ENCODE data around the gene MALT1. TPM values are rescaled to one million over a fixed set of nuclear protein-coding genes. Genes with fewer than 3 reads are reported as not detected.

MALT1 gene
- total and polyA plus RNA-seq, 2 experiments from 2014 or later, result 5.2 to 18.8 TPM

- no peak for ATAC-seq
- Histone ChIP-seq H4K20me1 (replicated peaks; ENCODE audit: insufficient read depth) (no peaks in the 10 kb centered on the region), H3F3A (replicated peaks; ENCODE audit: low read depth) (no peaks in the 10 kb centered on the region), H3K36me3 (ENCODE audit: insufficient read depth) (no peaks in the 10 kb centered on the region), H3K9me2 (ENCODE audit: insufficient read depth) (no peaks in the 10 kb centered on the region), H3K79me2 (replicated peaks; ENCODE audit: insufficient read depth) (no peaks in the 10 kb centered on the region), H3K27me3 (ENCODE audit: insufficient read depth) (no peaks in the 10 kb centered on the region), H3K4me3 (no peak overlapping the region), H2AFZ (no peak overlapping the region), H3K4me1 (ENCODE audit: insufficient read depth) (no peaks in the 10 kb centered on the region), H3K27ac (ENCODE audit: low read depth) (no peak overlapping the region), H3K4me2 (no peak overlapping the region)
- Mint-ChIP-seq H3K4me1 (no peaks in the 10 kb centered on the region), H3K36me3 (ENCODE audit: low read depth) (no peaks in the 10 kb centered on the region), H3K9me3 (no peaks in the 10 kb centered on the region), H3K27me3 (ENCODE audit: insufficient read depth, low read depth, poor library complexity) (no peaks in the 10 kb centered on the region), H3K4me3 (no peak overlapping the region), H3K27ac (no peak overlapping the region)
- no peak for DNase-seq (ENCODE audit: low spot score)
- TF ChIP-seq, protein P1, sequence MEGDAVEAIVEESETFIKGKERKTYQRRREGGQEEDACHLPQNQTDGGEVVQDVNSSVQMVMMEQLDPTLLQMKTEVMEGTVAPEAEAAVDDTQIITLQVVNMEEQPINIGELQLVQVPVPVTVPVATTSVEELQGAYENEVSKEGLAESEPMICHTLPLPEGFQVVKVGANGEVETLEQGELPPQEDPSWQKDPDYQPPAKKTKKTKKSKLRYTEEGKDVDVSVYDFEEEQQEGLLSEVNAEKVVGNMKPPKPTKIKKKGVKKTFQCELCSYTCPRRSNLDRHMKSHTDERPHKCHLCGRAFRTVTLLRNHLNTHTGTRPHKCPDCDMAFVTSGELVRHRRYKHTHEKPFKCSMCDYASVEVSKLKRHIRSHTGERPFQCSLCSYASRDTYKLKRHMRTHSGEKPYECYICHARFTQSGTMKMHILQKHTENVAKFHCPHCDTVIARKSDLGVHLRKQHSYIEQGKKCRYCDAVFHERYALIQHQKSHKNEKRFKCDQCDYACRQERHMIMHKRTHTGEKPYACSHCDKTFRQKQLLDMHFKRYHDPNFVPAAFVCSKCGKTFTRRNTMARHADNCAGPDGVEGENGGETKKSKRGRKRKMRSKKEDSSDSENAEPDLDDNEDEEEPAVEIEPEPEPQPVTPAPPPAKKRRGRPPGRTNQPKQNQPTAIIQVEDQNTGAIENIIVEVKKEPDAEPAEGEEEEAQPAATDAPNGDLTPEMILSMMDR (conservative IDR thresholded peaks at IDR 0.05; ENCODE audit: low read depth in 2 of 2), result no peak
- TF ChIP-seq, protein P2, sequence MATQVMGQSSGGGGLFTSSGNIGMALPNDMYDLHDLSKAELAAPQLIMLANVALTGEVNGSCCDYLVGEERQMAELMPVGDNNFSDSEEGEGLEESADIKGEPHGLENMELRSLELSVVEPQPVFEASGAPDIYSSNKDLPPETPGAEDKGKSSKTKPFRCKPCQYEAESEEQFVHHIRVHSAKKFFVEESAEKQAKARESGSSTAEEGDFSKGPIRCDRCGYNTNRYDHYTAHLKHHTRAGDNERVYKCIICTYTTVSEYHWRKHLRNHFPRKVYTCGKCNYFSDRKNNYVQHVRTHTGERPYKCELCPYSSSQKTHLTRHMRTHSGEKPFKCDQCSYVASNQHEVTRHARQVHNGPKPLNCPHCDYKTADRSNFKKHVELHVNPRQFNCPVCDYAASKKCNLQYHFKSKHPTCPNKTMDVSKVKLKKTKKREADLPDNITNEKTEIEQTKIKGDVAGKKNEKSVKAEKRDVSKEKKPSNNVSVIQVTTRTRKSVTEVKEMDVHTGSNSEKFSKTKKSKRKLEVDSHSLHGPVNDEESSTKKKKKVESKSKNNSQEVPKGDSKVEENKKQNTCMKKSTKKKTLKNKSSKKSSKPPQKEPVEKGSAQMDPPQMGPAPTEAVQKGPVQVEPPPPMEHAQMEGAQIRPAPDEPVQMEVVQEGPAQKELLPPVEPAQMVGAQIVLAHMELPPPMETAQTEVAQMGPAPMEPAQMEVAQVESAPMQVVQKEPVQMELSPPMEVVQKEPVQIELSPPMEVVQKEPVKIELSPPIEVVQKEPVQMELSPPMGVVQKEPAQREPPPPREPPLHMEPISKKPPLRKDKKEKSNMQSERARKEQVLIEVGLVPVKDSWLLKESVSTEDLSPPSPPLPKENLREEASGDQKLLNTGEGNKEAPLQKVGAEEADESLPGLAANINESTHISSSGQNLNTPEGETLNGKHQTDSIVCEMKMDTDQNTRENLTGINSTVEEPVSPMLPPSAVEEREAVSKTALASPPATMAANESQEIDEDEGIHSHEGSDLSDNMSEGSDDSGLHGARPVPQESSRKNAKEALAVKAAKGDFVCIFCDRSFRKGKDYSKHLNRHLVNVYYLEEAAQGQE (IDR thresholded peaks at IDR 0.05; ENCODE audit: unreplicated experiment), result no peak
- TF ChIP-seq, protein P3, sequence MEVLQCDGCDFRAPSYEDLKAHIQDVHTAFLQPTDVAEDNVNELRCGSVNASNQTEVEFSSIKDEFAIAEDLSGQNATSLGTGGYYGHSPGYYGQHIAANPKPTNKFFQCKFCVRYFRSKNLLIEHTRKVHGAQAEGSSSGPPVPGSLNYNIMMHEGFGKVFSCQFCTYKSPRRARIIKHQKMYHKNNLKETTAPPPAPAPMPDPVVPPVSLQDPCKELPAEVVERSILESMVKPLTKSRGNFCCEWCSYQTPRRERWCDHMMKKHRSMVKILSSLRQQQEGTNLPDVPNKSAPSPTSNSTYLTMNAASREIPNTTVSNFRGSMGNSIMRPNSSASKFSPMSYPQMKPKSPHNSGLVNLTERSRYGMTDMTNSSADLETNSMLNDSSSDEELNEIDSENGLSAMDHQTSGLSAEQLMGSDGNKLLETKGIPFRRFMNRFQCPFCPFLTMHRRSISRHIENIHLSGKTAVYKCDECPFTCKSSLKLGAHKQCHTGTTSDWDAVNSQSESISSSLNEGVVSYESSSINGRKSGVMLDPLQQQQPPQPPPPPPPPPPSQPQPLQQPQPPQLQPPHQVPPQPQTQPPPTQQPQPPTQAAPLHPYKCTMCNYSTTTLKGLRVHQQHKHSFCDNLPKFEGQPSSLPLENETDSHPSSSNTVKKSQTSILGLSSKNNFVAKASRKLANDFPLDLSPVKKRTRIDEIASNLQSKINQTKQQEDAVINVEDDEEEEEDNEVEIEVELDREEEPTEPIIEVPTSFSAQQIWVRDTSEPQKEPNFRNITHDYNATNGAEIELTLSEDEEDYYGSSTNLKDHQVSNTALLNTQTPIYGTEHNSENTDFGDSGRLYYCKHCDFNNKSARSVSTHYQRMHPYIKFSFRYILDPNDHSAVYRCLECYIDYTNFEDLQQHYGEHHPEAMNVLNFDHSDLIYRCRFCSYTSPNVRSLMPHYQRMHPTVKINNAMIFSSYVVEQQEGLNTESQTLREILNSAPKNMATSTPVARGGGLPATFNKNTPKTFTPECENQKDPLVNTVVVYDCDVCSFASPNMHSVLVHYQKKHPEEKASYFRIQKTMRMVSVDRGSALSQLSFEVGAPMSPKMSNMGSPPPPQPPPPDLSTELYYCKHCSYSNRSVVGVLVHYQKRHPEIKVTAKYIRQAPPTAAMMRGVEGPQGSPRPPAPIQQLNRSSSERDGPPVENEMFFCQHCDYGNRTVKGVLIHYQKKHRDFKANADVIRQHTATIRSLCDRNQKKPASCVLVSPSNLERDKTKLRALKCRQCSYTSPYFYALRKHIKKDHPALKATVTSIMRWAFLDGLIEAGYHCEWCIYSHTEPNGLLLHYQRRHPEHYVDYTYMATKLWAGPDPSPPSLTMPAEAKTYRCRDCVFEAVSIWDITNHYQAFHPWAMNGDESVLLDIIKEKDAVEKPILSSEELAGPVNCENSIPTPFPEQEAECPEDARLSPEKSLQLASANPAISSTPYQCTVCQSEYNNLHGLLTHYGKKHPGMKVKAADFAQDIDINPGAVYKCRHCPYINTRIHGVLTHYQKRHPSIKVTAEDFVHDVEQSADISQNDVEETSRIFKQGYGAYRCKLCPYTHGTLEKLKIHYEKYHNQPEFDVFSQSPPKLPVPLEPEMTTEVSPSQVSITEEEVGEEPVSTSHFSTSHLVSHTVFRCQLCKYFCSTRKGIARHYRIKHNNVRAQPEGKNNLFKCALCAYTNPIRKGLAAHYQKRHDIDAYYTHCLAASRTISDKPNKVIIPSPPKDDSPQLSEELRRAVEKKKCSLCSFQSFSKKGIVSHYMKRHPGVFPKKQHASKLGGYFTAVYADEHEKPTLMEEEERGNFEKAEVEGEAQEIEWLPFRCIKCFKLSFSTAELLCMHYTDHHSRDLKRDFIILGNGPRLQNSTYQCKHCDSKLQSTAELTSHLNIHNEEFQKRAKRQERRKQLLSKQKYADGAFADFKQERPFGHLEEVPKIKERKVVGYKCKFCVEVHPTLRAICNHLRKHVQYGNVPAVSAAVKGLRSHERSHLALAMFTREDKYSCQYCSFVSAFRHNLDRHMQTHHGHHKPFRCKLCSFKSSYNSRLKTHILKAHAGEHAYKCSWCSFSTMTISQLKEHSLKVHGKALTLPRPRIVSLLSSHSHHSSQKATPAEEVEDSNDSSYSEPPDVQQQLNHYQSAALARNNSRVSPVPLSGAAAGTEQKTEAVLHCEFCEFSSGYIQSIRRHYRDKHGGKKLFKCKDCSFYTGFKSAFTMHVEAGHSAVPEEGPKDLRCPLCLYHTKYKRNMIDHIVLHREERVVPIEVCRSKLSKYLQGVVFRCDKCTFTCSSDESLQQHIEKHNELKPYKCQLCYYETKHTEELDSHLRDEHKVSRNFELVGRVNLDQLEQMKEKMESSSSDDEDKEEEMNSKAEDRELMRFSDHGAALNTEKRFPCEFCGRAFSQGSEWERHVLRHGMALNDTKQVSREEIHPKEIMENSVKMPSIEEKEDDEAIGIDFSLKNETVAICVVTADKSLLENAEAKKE (CRISPR knock-in tag; IDR thresholded peaks at IDR 0.05), result no peak
- no peak for TF ChIP-seq EZH2phosphoT487 (IDR thresholded peaks at IDR 0.05; ENCODE audit: unreplicated experiment)
- TF ChIP-seq POLR2AphosphoS5 (IDR thresholded peaks at IDR 0.05; ENCODE audit: low read depth), result no peak
- TF ChIP-seq ZNF331 (CRISPR knock-in tag; IDR thresholded peaks at IDR 0.05; ENCODE audit: low read depth), result no peak
- TF ChIP-seq CREB1 (CRISPR knock-in tag; IDR thresholded peaks at IDR 0.05; ENCODE audit: low read depth), result no peak
- TF ChIP-seq EZH2 (IDR thresholded peaks at IDR 0.05; ENCODE audit: low read depth, unreplicated experiment), result no peak
- no peak for TF ChIP-seq NANOG (IDR thresholded peaks at IDR 0.05; ENCODE audit: borderline replicate concordance)
- no peak for TF ChIP-seq JUNB (IDR thresholded peaks at IDR 0.05; ENCODE audit: unreplicated experiment)
- no peak for TF ChIP-seq ZNF114 (CRISPR knock-in tag; IDR thresholded peaks at IDR 0.05)
- no peak for TF ChIP-seq STAT1 (IDR thresholded peaks at IDR 0.05; ENCODE audit: unreplicated experiment)
- TF ChIP-seq, protein P4, sequence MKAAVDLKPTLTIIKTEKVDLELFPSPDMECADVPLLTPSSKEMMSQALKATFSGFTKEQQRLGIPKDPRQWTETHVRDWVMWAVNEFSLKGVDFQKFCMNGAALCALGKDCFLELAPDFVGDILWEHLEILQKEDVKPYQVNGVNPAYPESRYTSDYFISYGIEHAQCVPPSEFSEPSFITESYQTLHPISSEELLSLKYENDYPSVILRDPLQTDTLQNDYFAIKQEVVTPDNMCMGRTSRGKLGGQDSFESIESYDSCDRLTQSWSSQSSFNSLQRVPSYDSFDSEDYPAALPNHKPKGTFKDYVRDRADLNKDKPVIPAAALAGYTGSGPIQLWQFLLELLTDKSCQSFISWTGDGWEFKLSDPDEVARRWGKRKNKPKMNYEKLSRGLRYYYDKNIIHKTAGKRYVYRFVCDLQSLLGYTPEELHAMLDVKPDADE (IDR thresholded peaks at IDR 0.05), result no peak
Observed at GRCh38 chr18:58726671-58727070, 55.4 kb downstream of the MALT1 start.
